Measurements from ENCODE around the gene ROCK2. TPM values are rescaled to one million over a fixed set of nuclear protein-coding genes. Genes with fewer than 3 reads are reported as not detected.

The ROCK2 gene
- total and polyA plus RNA-seq, 2 of the 8 experiments (the other 6 are each of a cell fraction or from before 2014, with no cell fraction given), result 2.7 to 29.0 TPM

DNA sequence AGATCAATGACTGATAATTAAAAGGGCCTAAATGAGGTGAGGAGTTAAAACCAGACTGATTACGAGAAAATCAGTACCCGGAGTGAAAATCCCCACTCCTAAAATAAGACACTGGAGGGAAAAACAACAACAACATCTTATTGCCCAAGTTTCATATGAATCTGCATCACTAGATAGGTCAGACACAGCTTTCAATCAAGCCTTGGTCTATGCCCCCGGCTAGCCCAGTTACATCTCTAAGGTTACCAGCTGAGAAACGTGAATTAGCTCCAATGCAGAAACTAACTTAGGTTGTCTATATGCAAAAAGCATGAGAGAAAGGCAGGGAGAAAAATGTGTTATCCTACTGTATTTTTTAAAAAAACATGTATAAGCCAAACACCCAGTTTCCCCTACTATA is 53.7 kb downstream of the ROCK2 start:
- Histone ChIP-seq H4K20me1 (replicated peaks in 1 of 2; ENCODE audit: control insufficient read depth in 1 of 2, insufficient read depth in 2 of 2, low read length in 2 of 2) (peaks cover 0 to 2% of the 10 kb centered on the region in 2 experiments), H2BK12ac (ENCODE audit: low read depth, low read length) (no peak overlapping the region), H3K9me3 (ENCODE audit: insufficient read depth in 2 of 2, low read depth in 1 of 2, low read length in 1 of 2) (no peaks in the 10 kb centered on the region), H2BK120ac (replicated peaks; ENCODE audit: low read depth, low read length) (no peak overlapping the region), H2BK5ac (ENCODE audit: low read depth, low read length) (no peak overlapping the region), H4K91ac (replicated peaks; ENCODE audit: insufficient read length, low read length) (no peak overlapping the region), H3K27ac (ENCODE audit: low read depth, low read length) (no peak overlapping the region), H3K18ac (ENCODE audit: extremely low read depth, low read length) (no peak overlapping the region), H3K9ac (replicated peaks in 1 of 4; ENCODE audit: extremely low read depth in 1 of 4, low read depth in 3 of 4, low read length in 3 of 4) (no peak overlapping the region), H3K23me2 (ENCODE audit: low read depth, low read length) (no peaks in the 10 kb centered on the region), H3K23ac (ENCODE audit: insufficient read length) (no peak overlapping the region), H2AK5ac (ENCODE audit: low read depth, low read length) (no peak overlapping the region), H4K8ac (ENCODE audit: extremely low read depth, insufficient read depth, low read length) (no peak overlapping the region), H2BK15ac (ENCODE audit: low read length) (no peak overlapping the region), H3K79me2 (ENCODE audit: control insufficient read depth in 1 of 2, insufficient read depth in 2 of 2, low read length in 2 of 2) (peaks cover 0 to 75% of the 10 kb centered on the region in 2 experiments; a peak in 3 of 4 replicates), H3K56ac (replicated peaks; ENCODE audit: insufficient read length, low read depth, low read length) (no peak overlapping the region), H3K4me2 (ENCODE audit: insufficient read depth in 1 of 2, low read depth in 2 of 2, low read length in 2 of 2) (no peak overlapping the region), H2BK20ac (ENCODE audit: low read length) (no peak overlapping the region), H3K4me1 (replicated peaks in 1 of 4; ENCODE audit: control insufficient read depth in 3 of 4, insufficient read depth in 4 of 4, low read length in 3 of 4) (peaks cover 0 to 5% (median 2%) of the 10 kb centered on the region in 4 experiments; a peak in 3 of 7 replicates), H3K14ac (ENCODE audit: insufficient read length) (no peak overlapping the region), H3K36me3 (ENCODE audit: control insufficient read depth in 2 of 4, insufficient read depth in 4 of 4, low read length in 3 of 4) (no peaks in the 10 kb centered on the region; a peak in 1 of 8 replicates), H3K4ac (replicated peaks; ENCODE audit: insufficient read length, low read depth, low read length) (no peak overlapping the region), H3K27me3 (replicated peaks in 1 of 4; ENCODE audit: control insufficient read depth in 3 of 4, extremely low read depth in 1 of 4, insufficient read depth in 3 of 4, low read length in 3 of 4) (no peaks in the 10 kb centered on the region), H4K5ac (ENCODE audit: insufficient read length, low read depth, low read length) (no peak overlapping the region), H3K79me1 (ENCODE audit: low read depth, low read length) (no peaks in the 10 kb centered on the region; the same call in 1 of the 2 replicates), H2AFZ (ENCODE audit: low read length) (no peak overlapping the region), H3K4me3 (ENCODE audit: extremely low read depth in 1 of 4, insufficient read depth in 2 of 4, low read depth in 3 of 4, low read length in 4 of 4) (no peak overlapping the region)
- ChIA-PET POLR2A (ENCODE audit: partially characterized antibody) (no interaction called here), CTCF (ENCODE audit: partially characterized antibody) (interaction anchor here (1.2 kb wide), 1 partner anchor 120 kb away, joined by 3 read pairs; no protein-coding TSS in a partner anchor)
- no peak for FAIRE-seq
- 82% methylated on average over 4 of the region's 4 CpGs; no CpG with 5 or more reads in 1 of the 2 experiments for WGBS, 2 experiments (ENCODE audit: extremely low coverage in 1 of 2, insufficient coverage in 1 of 2, insufficient read length in 1 of 2, insufficient replicate concordance in 2 of 2, low coverage in 1 of 2, low lambda C conversion rate in 2 of 2, missing lambda C conversion rate in 1 of 2)
- DNase-seq (ENCODE audit: low read depth in 1 of 2, low spot score in 2 of 2), result no peak
- TF ChIP-seq, protein P1, sequence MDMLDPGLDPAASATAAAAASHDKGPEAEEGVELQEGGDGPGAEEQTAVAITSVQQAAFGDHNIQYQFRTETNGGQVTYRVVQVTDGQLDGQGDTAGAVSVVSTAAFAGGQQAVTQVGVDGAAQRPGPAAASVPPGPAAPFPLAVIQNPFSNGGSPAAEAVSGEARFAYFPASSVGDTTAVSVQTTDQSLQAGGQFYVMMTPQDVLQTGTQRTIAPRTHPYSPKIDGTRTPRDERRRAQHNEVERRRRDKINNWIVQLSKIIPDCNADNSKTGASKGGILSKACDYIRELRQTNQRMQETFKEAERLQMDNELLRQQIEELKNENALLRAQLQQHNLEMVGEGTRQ (IDR thresholded peaks at IDR 0.05; ENCODE audit: low read length), result no peak
- no peak for TF ChIP-seq SIN3A (conservative IDR thresholded peaks at IDR 0.05 in 1 of 2, IDR thresholded peaks at IDR 0.05 in 1 of 2; ENCODE audit: low read depth in 1 of 2, low read length in 2 of 2)
- TF ChIP-seq ZNF274 (IDR thresholded peaks at IDR 0.05; ENCODE audit: borderline replicate concordance, extremely low read depth, low read length), result no peak
- no peak for TF ChIP-seq KDM5A (IDR thresholded peaks at IDR 0.05; ENCODE audit: low read length)
- TF ChIP-seq CEBPB (IDR thresholded peaks at IDR 0.05; ENCODE audit: low read depth, low read length), result no peak
- no peak for TF ChIP-seq BACH1 (IDR thresholded peaks at IDR 0.05; ENCODE audit: low read length)
- no peak for TF ChIP-seq CBX8 (IDR thresholded peaks at IDR 0.05; ENCODE audit: borderline replicate concordance, low read depth, low read length)
- TF ChIP-seq, protein P2, sequence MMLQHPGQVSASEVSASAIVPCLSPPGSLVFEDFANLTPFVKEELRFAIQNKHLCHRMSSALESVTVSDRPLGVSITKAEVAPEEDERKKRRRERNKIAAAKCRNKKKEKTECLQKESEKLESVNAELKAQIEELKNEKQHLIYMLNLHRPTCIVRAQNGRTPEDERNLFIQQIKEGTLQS (IDR thresholded peaks at IDR 0.05; ENCODE audit: insufficient read depth, low read depth, low read length), result no peak
- TF ChIP-seq SAP30 (IDR thresholded peaks at IDR 0.05; ENCODE audit: insufficient read depth, insufficient replicate concordance, low read length), result no peak
- no peak for TF ChIP-seq JUND (IDR thresholded peaks at IDR 0.05; ENCODE audit: low read length)
- TF ChIP-seq TBP (IDR thresholded peaks at IDR 0.05; ENCODE audit: low read depth, low read length), result no peak
- no peak for TF ChIP-seq PHF8 (conservative IDR thresholded peaks at IDR 0.05; ENCODE audit: low read depth, low read length)

Data from H1 (cell line).